Measurements from ENCODE around the gene AUTS2. TPM values are rescaled to one million over a fixed set of nuclear protein-coding genes. Genes with fewer than 3 reads are reported as not detected.

Gene AUTS2
- polyA plus RNA-seq, 3 donors = 0.08 to 0.35 TPM; not detected in 1

DNA sequence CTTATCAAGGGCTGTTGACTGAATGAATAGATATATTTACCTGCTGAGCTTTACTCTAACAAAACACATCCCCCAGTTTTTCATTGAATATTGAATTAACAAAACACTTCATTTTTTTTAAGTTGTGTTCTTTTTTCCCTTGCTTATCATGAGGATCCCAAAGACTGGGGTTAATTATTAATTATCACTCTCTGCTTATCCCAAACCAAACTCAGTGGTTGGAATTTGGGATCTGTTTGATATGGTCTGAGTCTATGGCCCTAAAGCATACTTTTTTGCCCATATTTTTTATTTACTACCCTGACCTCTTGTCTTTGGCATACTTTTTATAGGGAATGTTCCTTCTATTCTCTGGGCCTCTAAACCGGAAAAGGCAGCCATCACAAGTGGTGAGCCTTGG is 836.5 kb downstream of the AUTS2 start:
- H4K20me1 ChIP-seq (ENCODE audit: insufficient read depth, low read length) = no peaks in the 10 kb centered on the region
- no peaks in the 10 kb centered on the region for H3K4me1 Mint-ChIP-seq
- no peaks in the 10 kb centered on the region for H3K79me2 ChIP-seq (ENCODE audit: insufficient read depth, low read length)
- H3K9ac ChIP-seq (ENCODE audit: insufficient read depth, low read length, poor library complexity, severe bottlenecking) = no peak overlapping the region
- no peak for DNase-seq
- TF ChIP-seq CTCF (IDR thresholded peaks at IDR 0.05) = no peak
- H3K4me3 Mint-ChIP-seq = no peak overlapping the region
- WGBS (ENCODE audit: insufficient coverage) = 100% methylated on average over 1 of the region's 1 CpG
- H3K9me3 ChIP-seq (replicated peaks in 1 of 2; ENCODE audit: control insufficient read depth in 1 of 2, insufficient read depth in 1 of 2, low read length in 2 of 2) = peaks cover 0 to 7% of the 10 kb centered on the region in 2 donors
- H3K27me3 ChIP-seq (ENCODE audit: control insufficient read depth in 2 of 2, insufficient read depth in 2 of 2, low read length in 2 of 2) = no peaks in the 10 kb centered on the region
- no peaks in the 10 kb centered on the region for H3K4me1 ChIP-seq (ENCODE audit: control insufficient read depth in 1 of 2, insufficient read depth in 2 of 2, low read length in 2 of 2)
- H3K4me3 ChIP-seq (replicated peaks in 1 of 3; ENCODE audit: low read depth in 2 of 3, low read length in 3 of 3) = no peak overlapping the region
- no peak overlapping the region for H2AFZ ChIP-seq (ENCODE audit: insufficient read depth, low read depth, low read length, poor library complexity, severe bottlenecking)
- H3K27ac Mint-ChIP-seq = no peak overlapping the region
- H3K36me3 ChIP-seq (replicated peaks in 1 of 2; ENCODE audit: control insufficient read depth in 1 of 2, insufficient read depth in 2 of 2, low read length in 2 of 2) = no peaks in the 10 kb centered on the region
- H3K4me2 ChIP-seq (replicated peaks; ENCODE audit: extremely low read depth, low read length, poor library complexity, severe bottlenecking) = no peak overlapping the region
- no peaks in the 10 kb centered on the region for H3K27me3 Mint-ChIP-seq (ENCODE audit: low read depth in 3 of 3)
- intact Hi-C loops (cut with micrococcal nuclease) = no loop called here
- peaks cover 2 to 10% (median 8%) of the 10 kb centered on the region in 7 donors for H3K9me3 Mint-ChIP-seq
- no peak overlapping the region for H3K27ac ChIP-seq (ENCODE audit: low read depth in 1 of 2, low read length in 2 of 2)
- H3K36me3 Mint-ChIP-seq = no peaks in the 10 kb centered on the region

DNA sequence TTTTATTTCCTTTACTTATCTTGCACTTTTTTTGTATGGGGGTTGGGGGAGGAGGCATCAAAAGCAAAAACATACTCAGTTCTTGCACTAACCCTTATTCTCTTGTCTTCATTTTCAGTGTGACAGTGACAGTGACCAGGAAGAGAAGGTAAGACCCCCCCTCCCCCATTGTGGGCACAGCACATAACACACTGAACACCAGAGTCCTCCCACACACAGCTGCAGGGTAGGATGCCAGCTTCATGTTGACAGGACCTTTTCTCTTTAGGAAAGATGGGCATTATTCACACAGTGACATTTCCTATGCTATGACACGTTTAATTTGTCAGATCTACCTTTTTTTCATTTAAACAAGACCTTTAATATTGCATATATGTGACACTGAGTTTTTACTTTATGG is 837.4 kb downstream of the AUTS2 start:
- Histone ChIP-seq H4K20me1 (ENCODE audit: insufficient read depth, low read length) (no peaks in the 10 kb centered on the region), H3K27ac (ENCODE audit: low read depth in 1 of 2, low read length in 2 of 2) (no peak overlapping the region), H3K9me3 (replicated peaks in 1 of 2; ENCODE audit: control insufficient read depth in 1 of 2, insufficient read depth in 1 of 2, low read length in 2 of 2) (peaks cover 0 to 7% of the 10 kb centered on the region in 2 donors), H3K4me2 (replicated peaks; ENCODE audit: extremely low read depth, low read length, poor library complexity, severe bottlenecking) (no peak overlapping the region), H3K79me2 (ENCODE audit: insufficient read depth, low read length) (no peaks in the 10 kb centered on the region), H3K4me3 (replicated peaks in 1 of 3; ENCODE audit: low read depth in 2 of 3, low read length in 3 of 3) (no peak overlapping the region), H3K4me1 (ENCODE audit: control insufficient read depth in 1 of 2, insufficient read depth in 2 of 2, low read length in 2 of 2) (no peaks in the 10 kb centered on the region), H2AFZ (ENCODE audit: insufficient read depth, low read depth, low read length, poor library complexity, severe bottlenecking) (no peak overlapping the region), H3K27me3 (ENCODE audit: control insufficient read depth in 2 of 2, insufficient read depth in 2 of 2, low read length in 2 of 2) (no peaks in the 10 kb centered on the region), H3K36me3 (replicated peaks in 1 of 2; ENCODE audit: control insufficient read depth in 1 of 2, insufficient read depth in 2 of 2, low read length in 2 of 2) (no peaks in the 10 kb centered on the region), H3K9ac (ENCODE audit: insufficient read depth, low read length, poor library complexity, severe bottlenecking) (no peak overlapping the region)
- Mint-ChIP-seq H3K36me3 (no peaks in the 10 kb centered on the region), H3K4me1 (no peaks in the 10 kb centered on the region), H3K9me3 (peaks cover 0 to 10% (median 6%) of the 10 kb centered on the region in 7 donors), H3K27ac (no peak overlapping the region), H3K27me3 (ENCODE audit: low read depth in 3 of 3) (no peaks in the 10 kb centered on the region), H3K4me3 (no peak overlapping the region)
- WGBS (ENCODE audit: insufficient coverage) = no CpG with 5 or more reads among the region's 1 CpG
- TF ChIP-seq CTCF (IDR thresholded peaks at IDR 0.05) = no peak
- intact Hi-C loops (cut with micrococcal nuclease) = no loop called here
- no peak for DNase-seq

Data from CD14-positive monocyte (primary cell).